Measurements from ENCODE around the gene FHOD1. TPM values are rescaled to one million over a fixed set of nuclear protein-coding genes. Genes with fewer than 3 reads are reported as not detected.

Gene FHOD1
- polyA plus RNA-seq, 2 of the 4 experiments (the other 2 are of a cell fraction): 16.1 to 33.6 TPM

DNA sequence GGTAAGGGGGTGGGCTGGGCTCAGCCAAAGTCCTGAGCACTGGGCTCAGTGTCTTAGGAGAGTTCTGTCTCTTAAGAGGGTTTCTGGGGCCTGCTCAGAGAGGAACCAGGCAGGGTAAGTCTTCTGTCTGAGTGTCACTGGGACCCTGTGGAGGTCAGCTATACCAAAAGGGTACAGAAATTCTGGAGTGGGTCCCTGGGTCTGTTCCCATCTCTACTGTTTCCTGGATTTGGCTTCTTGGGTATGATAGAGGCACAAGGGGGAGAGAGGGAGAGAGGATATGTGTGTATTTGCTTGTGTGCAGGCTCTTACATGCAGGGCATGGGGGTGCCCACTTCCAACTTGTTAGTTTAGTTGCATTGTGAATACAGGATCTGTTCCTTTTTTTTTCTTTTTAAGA, 53.7 kb downstream of the FHOD1 start:
- H3K4me2 ChIP-seq: peak overlapping the region; percentile 82
- peaks cover 23% of the 10 kb centered on the region for H3K4me1 ChIP-seq
- peak overlapping the region; percentile 95 for H3K4me3 ChIP-seq
- H3K27ac ChIP-seq: peak overlapping the region in 1 of 2 experiments; percentile 97; a peak in 3 of 6 replicates
- no peak for ATAC-seq
- no peak for FAIRE-seq
- ChIA-PET POLR2A (interaction anchor here (1.8 kb wide), 1 partner anchor 33 kb away, joined by 6 read pairs; the partner anchor contains the start of gene TMEM208), CTCF (interaction anchor here (1.0 to 10.3 kb wide), 6 partner anchors 8 to 246 kb away, joined by 3 to 105 read pairs (median 4); partner anchors contain the start of gene SLC9A5)
- no peak for DNase-seq (ENCODE audit: low read depth in 1 of 2, low spot score in 1 of 2)
- H3K9me3 ChIP-seq: no peaks in the 10 kb centered on the region
- no peak for TF ChIP-seq EP300 (IDR thresholded peaks at IDR 0.05)
- no peak for TF ChIP-seq E2F6 (IDR thresholded peaks at IDR 0.05; ENCODE audit: borderline replicate concordance, low read depth)
- no peak for TF ChIP-seq KDM1A (IDR thresholded peaks at IDR 0.05; ENCODE audit: low read depth)
- no peak for TF ChIP-seq FOXS1 (CRISPR knock-in tag; IDR thresholded peaks at IDR 0.05)
- TF ChIP-seq ESRRA (IDR thresholded peaks at IDR 0.05; ENCODE audit: borderline replicate concordance, low read length): no peak
- TF ChIP-seq, protein P1, sequence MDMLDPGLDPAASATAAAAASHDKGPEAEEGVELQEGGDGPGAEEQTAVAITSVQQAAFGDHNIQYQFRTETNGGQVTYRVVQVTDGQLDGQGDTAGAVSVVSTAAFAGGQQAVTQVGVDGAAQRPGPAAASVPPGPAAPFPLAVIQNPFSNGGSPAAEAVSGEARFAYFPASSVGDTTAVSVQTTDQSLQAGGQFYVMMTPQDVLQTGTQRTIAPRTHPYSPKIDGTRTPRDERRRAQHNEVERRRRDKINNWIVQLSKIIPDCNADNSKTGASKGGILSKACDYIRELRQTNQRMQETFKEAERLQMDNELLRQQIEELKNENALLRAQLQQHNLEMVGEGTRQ (IDR thresholded peaks at IDR 0.05): no peak
- TF ChIP-seq CHD4 (IDR thresholded peaks at IDR 0.05; ENCODE audit: borderline replicate concordance): no peak
- no peak for TF ChIP-seq NPAS2 (CRISPR knock-in tag; IDR thresholded peaks at IDR 0.05; ENCODE audit: borderline replicate concordance)
- no peak for TF ChIP-seq HMGXB4 (CRISPR knock-in tag; IDR thresholded peaks at IDR 0.05; ENCODE audit: borderline replicate concordance)
- no peak for TF ChIP-seq BHLHE40 (IDR thresholded peaks at IDR 0.05; ENCODE audit: low read depth, low read length)
- no peak for TF ChIP-seq CEBPB (IDR thresholded peaks at IDR 0.05)
- no peak for TF ChIP-seq CHD2 (IDR thresholded peaks at IDR 0.05; ENCODE audit: low read length, partially characterized antibody)
- TF ChIP-seq MAFK (IDR thresholded peaks at IDR 0.05; ENCODE audit: partially characterized antibody): no peak

DNA sequence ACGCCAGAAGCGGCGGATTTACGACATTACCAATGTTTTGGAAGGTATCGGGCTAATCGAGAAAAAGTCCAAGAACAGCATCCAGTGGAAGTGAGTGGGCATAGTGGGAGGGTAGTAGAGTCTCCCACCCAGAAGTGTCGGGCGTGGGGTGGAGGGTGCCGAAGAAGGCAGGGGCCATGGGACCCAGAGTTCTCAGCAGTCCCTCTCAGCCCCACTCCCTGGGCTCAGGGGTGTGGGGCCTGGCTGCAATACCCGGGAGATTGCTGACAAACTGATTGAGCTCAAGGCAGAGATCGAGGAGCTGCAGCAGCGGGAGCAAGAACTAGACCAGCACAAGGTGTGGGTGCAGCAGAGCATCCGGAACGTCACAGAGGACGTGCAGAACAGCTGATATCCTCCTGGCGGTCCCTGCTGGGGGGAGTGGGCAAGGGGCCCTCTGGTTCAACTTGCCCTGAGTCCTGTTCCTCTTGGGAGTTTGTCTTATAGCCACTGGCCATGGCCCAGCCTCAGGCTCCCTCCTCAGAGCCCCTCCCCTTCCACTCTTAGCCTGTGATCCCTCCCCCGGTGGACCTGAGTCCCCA, 54.4 kb downstream of the FHOD1 start:
- Histone ChIP-seq H3K9me3 (no peaks in the 10 kb centered on the region), H3K27ac (peak overlapping the region; percentile 97), H3K4me3 (peak overlapping the region; percentile 95), H3K4me1 (peaks cover 19% of the 10 kb centered on the region), H3K4me2 (peak overlapping the region; percentile 82)
- POLR2A ChIA-PET: interaction anchor here (0.8 to 1.8 kb wide), 2 partner anchors 34 to 51 kb away, joined by 3 to 6 read pairs; partner anchors contain the start of gene TMEM208
- FAIRE-seq (no peak), DNase-seq (ENCODE audit: low read depth in 1 of 2, low spot score in 1 of 2) (no peak), ATAC-seq (no peak)
- CTCF ChIA-PET: interaction anchor here (0.6 to 10.3 kb wide), 8 partner anchors 7 to 274 kb away, joined by 3 to 105 read pairs (median 4); no protein-coding TSS in a partner anchor
- WGBS (ENCODE audit: missing lambda C conversion rate): 10% methylated on average over 17 of the region's 17 CpGs
- TF ChIP-seq FOSB (CRISPR knock-in tag; IDR thresholded peaks at IDR 0.05): no peak
- TF ChIP-seq MAFK (IDR thresholded peaks at IDR 0.05; ENCODE audit: partially characterized antibody): no peak
- no peak for TF ChIP-seq JUN (IDR thresholded peaks at IDR 0.05)
- no peak for TF ChIP-seq BHLHE40 (IDR thresholded peaks at IDR 0.05; ENCODE audit: low read depth, low read length)
- TF ChIP-seq RAD21 (conservative IDR thresholded peaks at IDR 0.05 in 1 of 2, IDR thresholded peaks at IDR 0.05 in 1 of 2): no peak
- no peak for TF ChIP-seq SMC3 (IDR thresholded peaks at IDR 0.05)
- TF ChIP-seq JUNB (IDR thresholded peaks at IDR 0.05): no peak
- TF ChIP-seq, protein P2, sequence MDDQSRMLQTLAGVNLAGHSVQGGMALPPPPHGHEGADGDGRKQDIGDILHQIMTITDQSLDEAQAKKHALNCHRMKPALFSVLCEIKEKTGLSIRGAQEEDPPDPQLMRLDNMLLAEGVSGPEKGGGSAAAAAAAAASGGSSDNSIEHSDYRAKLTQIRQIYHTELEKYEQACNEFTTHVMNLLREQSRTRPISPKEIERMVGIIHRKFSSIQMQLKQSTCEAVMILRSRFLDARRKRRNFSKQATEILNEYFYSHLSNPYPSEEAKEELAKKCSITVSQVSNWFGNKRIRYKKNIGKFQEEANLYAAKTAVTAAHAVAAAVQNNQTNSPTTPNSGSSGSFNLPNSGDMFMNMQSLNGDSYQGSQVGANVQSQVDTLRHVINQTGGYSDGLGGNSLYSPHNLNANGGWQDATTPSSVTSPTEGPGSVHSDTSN (IDR thresholded peaks at IDR 0.05): no peak
- no peak for TF ChIP-seq RNF2 (IDR thresholded peaks at IDR 0.05; ENCODE audit: borderline replicate concordance, low read depth)
- TF ChIP-seq KDM5A (IDR thresholded peaks at IDR 0.05): no peak
- no peak for TF ChIP-seq HOXB5 (CRISPR knock-in tag; IDR thresholded peaks at IDR 0.05)
- TF ChIP-seq HMGXB4 (CRISPR knock-in tag; IDR thresholded peaks at IDR 0.05; ENCODE audit: borderline replicate concordance): no peak
- TF ChIP-seq, protein P3, sequence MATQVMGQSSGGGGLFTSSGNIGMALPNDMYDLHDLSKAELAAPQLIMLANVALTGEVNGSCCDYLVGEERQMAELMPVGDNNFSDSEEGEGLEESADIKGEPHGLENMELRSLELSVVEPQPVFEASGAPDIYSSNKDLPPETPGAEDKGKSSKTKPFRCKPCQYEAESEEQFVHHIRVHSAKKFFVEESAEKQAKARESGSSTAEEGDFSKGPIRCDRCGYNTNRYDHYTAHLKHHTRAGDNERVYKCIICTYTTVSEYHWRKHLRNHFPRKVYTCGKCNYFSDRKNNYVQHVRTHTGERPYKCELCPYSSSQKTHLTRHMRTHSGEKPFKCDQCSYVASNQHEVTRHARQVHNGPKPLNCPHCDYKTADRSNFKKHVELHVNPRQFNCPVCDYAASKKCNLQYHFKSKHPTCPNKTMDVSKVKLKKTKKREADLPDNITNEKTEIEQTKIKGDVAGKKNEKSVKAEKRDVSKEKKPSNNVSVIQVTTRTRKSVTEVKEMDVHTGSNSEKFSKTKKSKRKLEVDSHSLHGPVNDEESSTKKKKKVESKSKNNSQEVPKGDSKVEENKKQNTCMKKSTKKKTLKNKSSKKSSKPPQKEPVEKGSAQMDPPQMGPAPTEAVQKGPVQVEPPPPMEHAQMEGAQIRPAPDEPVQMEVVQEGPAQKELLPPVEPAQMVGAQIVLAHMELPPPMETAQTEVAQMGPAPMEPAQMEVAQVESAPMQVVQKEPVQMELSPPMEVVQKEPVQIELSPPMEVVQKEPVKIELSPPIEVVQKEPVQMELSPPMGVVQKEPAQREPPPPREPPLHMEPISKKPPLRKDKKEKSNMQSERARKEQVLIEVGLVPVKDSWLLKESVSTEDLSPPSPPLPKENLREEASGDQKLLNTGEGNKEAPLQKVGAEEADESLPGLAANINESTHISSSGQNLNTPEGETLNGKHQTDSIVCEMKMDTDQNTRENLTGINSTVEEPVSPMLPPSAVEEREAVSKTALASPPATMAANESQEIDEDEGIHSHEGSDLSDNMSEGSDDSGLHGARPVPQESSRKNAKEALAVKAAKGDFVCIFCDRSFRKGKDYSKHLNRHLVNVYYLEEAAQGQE (IDR thresholded peaks at IDR 0.05): no peak
